Right lobe of liver (tissue), 6 donors: ENCODE measurements around the gene EEF2K. TPM values are rescaled to one million over a fixed set of nuclear protein-coding genes. Genes with fewer than 3 reads are reported as not detected.
"Not testable (repeated sequence)": the region's sequence is repeated elsewhere in the genome, so short reads cannot be mapped to it uniquely, and the experiment has no call there.

Experiments used
- ATAC-seq, 4 donors: fragments of 200-7000 bp; cut with Tn5 transposase; one replicate each; pipeline ENCODE4 v1.9.1; 2020; ENCODE audit warnings: mild to moderate bottlenecking in 4 of 4, moderate library complexity in 4 of 4
- DNase-seq, 3 donors: peaks; one replicate each; pipeline ENCODE4 v3.0.0-alpha.2; 2020
- H3K27ac ChIP-seq, 3 donors: fragments of 200-600 bp; one replicate each; pipeline ENCODE4 v1.8.0; 2022
- H3K27me3 ChIP-seq, 2 donors: fragments of 200-600 bp; one replicate each; pipeline ENCODE4 v1.8.0; 2022
- H3K36me3 ChIP-seq, 4 donors: fragments of 200-600 bp; sonication (generic) in 1 of 4; one replicate each; pipeline versions ENCODE4 v1.5.1 to v1.8.0; 2017 to 2022; ENCODE audit warnings: control low read depth in 1 of 4
- H3K4me1 ChIP-seq, 4 donors: fragments of 200-600 bp; sonication (generic) in 1 of 4; one replicate each; pipeline versions ENCODE4 v1.5.1 to v1.8.0; 2017 to 2022; ENCODE audit warnings: control low read depth in 1 of 4
- H3K4me3 ChIP-seq, 3 donors: fragments of 200-600 bp; one replicate each; pipeline ENCODE4 v1.8.0; 2022
- H3K9me3 ChIP-seq, 4 donors: fragments of 200-600 bp; sonication (generic) in 1 of 4; one replicate each; pipeline versions ENCODE4 v1.5.1 to v1.8.0; 2017 to 2022; ENCODE audit warnings: control low read depth in 1 of 4
- CTCF ChIP-seq, 4 donors: fragments of 200-600 bp in 3 of 4; fragments of 450-650 bp in 1 of 4; IDR thresholded peaks; one replicate each; pipeline versions ENCODE4 v1.5.1 to v1.8.0; 2016 to 2022; ENCODE audit warnings: antibody characterized with exemption in 4 of 4, mild to moderate bottlenecking in 2 of 4
- POLR2A ChIP-seq: fragments of 450-650 bp; IDR thresholded peaks from one replicate; pipeline ENCODE4 v1.6.1; 2017; ENCODE audit warnings: antibody characterized with exemption, mild to moderate bottlenecking
- WGBS: methylation state at CpG from one replicate; pipeline ENCODE4 v1.1.6; 2018; ENCODE audit warnings: low coverage, low lambda C conversion rate; ENCODE audit not compliant: insufficient coverage; ENCODE audit errors: missing lambda C conversion rate; 5-methylcytosine and 5-hydroxymethylcytosine counted together
- intact Hi-C, 2 donors: fragments of 100-400 bp; cut with DNase I; formaldehyde crosslinking; loops; one replicate each; pipeline versions ENCODE4 v1.11.2 to v1.14.1; 2022
- total RNA-seq, 6 experiments: library from RNA; depleted of rRNA in 2 of 6; stranded (reverse); fragments of >200 nt in 2 of 6; fragmentation: NEBNext Ultra II Directional in 3 of 6; extraction: Animal tissue kit (Norgen Biotek cat#: 25700) in 3 of 6; gene quantifications; one replicate each; pipeline versions ENCODE4 v1.1.0 to v1.2.4, GENCODE V29; 2016 to 2023
- donor health status: DM: no; HTN: yes; CAD: no.
- donor health status: DM: no; HTN: no; CAD: no.
- donor health status: DM: no; HTN: no; CAD: no.
- donor health status: DM: no; HTN: yes; CAD: no.
- donor health status: DM: no; HTN: yes; CAD: no.

EEF2K gene
- total RNA-seq, 6 experiments from 2014 or later = 10.0 to 17.5 (median 11.5) TPM

- TF ChIP-seq POLR2A (no peak), CTCF (IDR thresholded peaks at IDR 0.05) (no peak)
- Histone ChIP-seq H3K27me3 (no peaks in the 10 kb centered on the region), H3K9me3 (no peaks in the 10 kb centered on the region), H3K4me1 (peaks cover 0 to 5% (median 0%) of the 10 kb centered on the region in 4 donors), H3K36me3 (no peaks in the 10 kb centered on the region), H3K4me3 (no peak overlapping the region), H3K27ac (no peak overlapping the region)
- ATAC-seq (no peak), DNase-seq (no peak)
- intact Hi-C loops = no loop called here
- WGBS = 56% methylated on average over 2 of the region's 6 CpGs
Measured at GRCh38 chr16:22163806-22164205, 42.3 kb upstream of the EEF2K start.

- H3K4me3 ChIP-seq = no peak overlapping the region
- peaks cover 0 to 5% (median 0%) of the 10 kb centered on the region in 4 donors for H3K4me1 ChIP-seq
- no peaks in the 10 kb centered on the region for H3K9me3 ChIP-seq
- TF ChIP-seq CTCF (IDR thresholded peaks at IDR 0.05) = no peak
- TF ChIP-seq POLR2A = no peak
- no peaks in the 10 kb centered on the region for H3K27me3 ChIP-seq
- intact Hi-C loops = no loop called here
- DNase-seq = no peak
- H3K27ac ChIP-seq = no peak overlapping the region
- WGBS = 71% methylated on average over 2 of the region's 5 CpGs
- no peak for ATAC-seq
- no peaks in the 10 kb centered on the region for H3K36me3 ChIP-seq
Measured at GRCh38 chr16:22164482-22164881, 41.6 kb upstream of the EEF2K start.

DNA sequence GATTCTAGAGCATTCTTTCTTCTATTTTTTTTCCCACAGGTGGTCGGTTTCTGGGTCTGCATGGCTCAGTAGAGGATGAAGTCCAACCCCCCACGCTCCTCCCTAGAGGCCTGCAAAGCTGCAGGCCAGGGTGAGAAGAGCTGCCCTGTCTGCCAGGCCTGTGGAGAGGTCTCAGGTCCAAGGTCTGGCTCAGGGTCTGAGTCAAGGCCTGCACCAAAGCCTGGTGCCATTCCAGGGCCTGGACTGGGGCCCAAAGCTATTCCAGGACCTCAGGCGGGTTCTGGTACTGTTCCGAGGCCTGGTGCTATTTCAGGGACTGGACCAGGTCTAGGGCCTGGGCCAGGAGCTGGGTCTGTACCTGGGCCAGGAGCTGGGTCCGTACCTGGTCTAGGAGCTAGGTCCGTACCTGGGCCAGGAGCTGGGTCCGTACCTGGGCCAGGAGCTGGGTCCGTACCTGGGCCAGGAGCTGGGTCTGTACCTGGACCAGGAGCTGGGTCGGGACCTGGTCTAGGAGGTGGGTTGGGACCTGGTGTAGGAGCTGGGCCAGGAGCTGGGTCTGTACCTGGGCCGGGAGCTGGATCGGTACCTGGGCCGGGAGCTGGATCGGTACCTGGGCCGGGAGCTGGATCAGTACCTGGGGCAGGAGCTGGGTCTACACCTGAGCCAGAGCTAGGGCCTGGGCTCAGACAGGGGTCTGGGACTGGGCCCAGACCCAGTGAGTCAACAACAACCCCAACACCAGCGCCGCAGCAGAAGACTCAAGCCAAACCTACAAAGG, 40.4 kb upstream of the EEF2K start:
- TF ChIP-seq POLR2A (no peak), CTCF (IDR thresholded peaks at IDR 0.05) (no peak)
- DNase-seq = no peak
- 60% methylated on average over 2 of the region's 16 CpGs for WGBS

DNA sequence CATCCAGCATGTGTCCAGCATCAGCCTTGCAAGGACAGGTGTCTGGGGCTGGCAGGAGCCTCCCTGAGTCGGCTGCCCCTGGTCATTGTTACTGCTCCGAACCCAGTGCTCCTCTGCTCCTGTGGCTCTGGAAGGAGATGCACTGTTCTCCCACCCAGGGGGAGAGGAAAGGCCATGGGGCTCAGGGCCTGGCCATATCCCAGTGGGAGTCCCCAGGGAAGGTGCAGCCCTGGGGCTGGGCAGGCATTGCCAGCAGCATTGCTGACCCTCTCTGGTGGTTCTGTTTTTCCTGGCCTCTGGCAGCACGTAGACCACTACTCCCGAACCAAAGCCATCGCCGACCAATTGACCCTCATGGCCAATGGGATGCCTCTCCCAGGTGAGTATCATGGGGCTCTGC, 34.1 kb upstream of the EEF2K start:
- no peaks in the 10 kb centered on the region for H3K36me3 ChIP-seq
- no peak overlapping the region for H3K4me3 ChIP-seq
- TF ChIP-seq POLR2A = no peak
- no peak for TF ChIP-seq CTCF (IDR thresholded peaks at IDR 0.05)
- intact Hi-C loops = no loop called here
- WGBS = 100% methylated on average over 1 of the region's 6 CpGs
- no peak for DNase-seq
- ATAC-seq = no peak
- no peaks in the 10 kb centered on the region for H3K4me1 ChIP-seq
- H3K27ac ChIP-seq = no peak overlapping the region
- H3K9me3 ChIP-seq = no peaks in the 10 kb centered on the region
- H3K27me3 ChIP-seq = no peaks in the 10 kb centered on the region

More for the DNA sequence above, 40.4 kb upstream of the EEF2K start:
- no peaks in the 10 kb centered on the region for H3K36me3 ChIP-seq
- H3K9me3 ChIP-seq = no peaks in the 10 kb centered on the region
- no peak overlapping the region for H3K27ac ChIP-seq
- no peak overlapping the region for H3K4me3 ChIP-seq
- no peaks in the 10 kb centered on the region for H3K27me3 ChIP-seq
- peaks cover 0 to 5% (median 0%) of the 10 kb centered on the region in 4 donors for H3K4me1 ChIP-seq
- ATAC-seq = no peak
- intact Hi-C loops = no loop called here

GRCh38 chr16:22172642-22173041, 33.4 kb upstream of the EEF2K start:
- DNase-seq, H3K4me1 ChIP-seq, H3K36me3 ChIP-seq, H3K27ac ChIP-seq, ATAC-seq, H3K27me3 ChIP-seq, H3K4me3 ChIP-seq, H3K9me3 ChIP-seq, intact Hi-C loops: not testable (repeated sequence)
- WGBS = 67% methylated on average over 1 of the region's 1 CpG
